ENCODE data around the gene NAPG.
"Not testable (repeated sequence)": the region's sequence is repeated elsewhere in the genome, so short reads cannot be mapped to it uniquely, and the experiment has no call there.

Gene NAPG

DNA sequence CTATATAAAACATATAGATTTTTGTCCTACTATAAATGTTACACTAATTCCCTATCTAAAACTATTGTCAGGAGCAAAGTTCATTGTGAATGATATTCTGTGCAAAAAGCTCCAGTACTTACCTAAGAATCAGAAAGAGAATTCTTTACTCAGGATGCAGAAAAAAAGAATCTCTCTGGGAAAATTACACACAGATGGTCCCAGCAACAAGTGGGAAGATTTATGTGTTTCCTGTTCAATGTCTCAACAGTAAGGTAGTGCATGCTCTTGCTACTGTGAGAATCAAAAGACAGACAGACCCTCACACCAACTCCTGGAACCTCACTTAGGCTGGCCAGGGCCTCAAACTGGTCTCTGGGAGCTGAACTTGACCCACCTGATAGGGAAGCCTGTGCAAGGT lies 11.2 kb upstream of the NAPG start:
- no peak for DNase-seq

DNA sequence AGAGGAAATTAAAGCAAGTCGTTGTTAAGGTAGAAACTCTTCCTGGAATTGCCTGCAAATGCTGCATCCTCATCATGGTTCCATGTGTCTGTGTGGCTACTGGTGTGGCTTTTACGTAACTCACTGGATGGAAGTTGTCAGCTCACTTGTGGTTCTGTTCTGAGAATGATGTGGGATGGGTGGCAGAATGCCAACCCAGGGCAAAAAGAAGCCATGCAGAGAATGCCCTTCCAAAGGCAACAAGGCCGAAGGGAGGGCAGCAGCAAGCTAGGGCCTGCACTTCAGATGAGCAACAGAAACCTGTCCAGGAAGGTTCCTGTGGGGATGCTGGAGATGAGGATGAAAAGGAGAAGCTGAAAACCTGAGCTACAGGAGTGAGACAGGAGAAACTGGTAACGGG lies 10.4 kb upstream of the NAPG start:
- DNase-seq = no peak

DNA sequence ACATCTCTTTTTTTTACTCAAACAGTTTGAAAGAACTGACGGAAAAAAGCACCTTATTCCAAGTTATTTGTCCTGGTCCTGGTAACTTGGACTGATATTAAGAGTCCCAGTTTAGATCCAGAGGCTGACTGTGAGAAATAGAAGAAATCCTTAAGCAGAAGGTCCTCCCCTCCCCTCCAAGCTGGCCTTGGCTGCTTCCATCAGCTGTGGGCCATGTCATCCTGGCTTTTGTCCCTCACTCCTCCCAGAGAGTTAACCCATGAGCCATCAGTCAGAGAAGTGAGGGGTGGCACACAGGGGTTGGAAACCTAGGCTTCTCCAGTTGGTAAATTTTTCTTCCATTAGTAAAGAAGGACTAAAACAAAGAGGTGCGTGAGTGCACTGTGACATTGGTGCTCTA lies 9.7 kb upstream of the NAPG start:
- no peak for DNase-seq

- DNase-seq = no peak
Observed at GRCh38 chr18:10518595-10519255, 7.1 kb upstream of the NAPG start.

- DNase-seq = no peak
Observed at GRCh38 chr18:10519366-10519765, 6.5 kb upstream of the NAPG start.

GRCh38 chr18:10519999-10520935 lies 5.6 kb upstream of the NAPG start:
- peak; percentile 10 to 50 (median 35) for DNase-seq

DNA sequence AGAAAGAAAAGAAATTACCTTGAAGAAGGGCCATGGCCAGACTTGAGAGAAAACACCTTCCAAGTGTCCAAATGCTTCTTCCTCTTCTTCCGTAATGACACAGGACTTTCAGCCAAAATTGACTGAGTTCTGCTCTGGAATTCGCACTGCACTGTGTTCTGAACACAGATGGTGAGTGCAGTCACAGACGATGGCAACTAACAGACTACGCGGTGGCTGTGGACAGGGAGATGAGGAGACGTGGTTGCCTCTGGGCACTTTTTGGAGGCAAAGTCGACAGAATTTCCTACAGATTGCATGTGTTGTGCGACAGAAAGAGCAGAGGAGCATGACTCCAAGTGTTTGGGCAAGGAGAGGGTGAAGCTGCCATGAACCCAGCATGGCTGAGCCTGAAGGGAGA lies 4.3 kb upstream of the NAPG start:
- no peak for DNase-seq

DNA sequence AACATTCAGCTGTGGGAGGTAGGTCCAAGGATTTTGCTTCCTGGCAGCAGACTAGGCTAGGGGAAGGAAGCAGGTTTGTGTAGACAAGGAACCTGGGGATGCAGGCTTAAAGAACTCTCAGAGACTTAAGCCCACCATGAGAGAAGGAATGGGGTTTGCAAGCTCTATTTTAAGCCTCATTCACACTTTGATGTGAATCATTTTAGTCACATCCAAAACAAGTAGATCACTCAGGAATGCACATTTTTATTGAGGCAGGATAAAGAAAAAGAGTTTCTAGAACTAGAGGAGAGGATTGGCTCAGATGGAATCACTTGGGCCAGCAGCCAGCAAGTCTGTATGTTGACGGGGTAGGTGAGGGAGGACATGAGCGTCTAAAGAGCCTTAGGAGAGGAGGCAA lies 3.3 kb upstream of the NAPG start:
- DNase-seq = no peak

DNA sequence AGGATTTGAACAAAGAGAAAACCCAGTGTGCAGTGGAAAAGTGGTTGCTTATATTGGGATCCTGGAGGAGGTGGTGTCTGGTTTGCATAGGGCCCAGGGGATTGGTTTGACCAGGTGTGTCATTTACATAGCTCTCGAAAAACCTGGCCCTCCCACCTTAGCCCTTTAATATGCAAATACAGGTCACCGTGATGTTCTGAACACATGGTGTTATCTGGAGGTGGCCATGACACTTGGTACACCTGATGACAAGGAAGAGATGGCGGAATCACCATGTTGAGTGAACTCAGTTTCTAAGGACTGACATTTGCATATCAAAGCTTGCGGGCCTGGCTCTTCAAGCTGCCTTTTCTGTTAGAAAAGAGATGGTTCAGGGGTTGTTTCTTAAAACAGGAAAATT lies 2.3 kb upstream of the NAPG start:
- no peak for DNase-seq

- DNase-seq = no peak
Observed at GRCh38 chr18:10524507-10525370, 1.1 kb upstream of the NAPG start.

- no peak for DNase-seq
Observed at GRCh38 chr18:10525371-10525691, 496 bp upstream of the NAPG start.

- no peak for DNase-seq
Observed at GRCh38 chr18:10526561-10526949, 728 bp downstream of the NAPG start.

DNA sequence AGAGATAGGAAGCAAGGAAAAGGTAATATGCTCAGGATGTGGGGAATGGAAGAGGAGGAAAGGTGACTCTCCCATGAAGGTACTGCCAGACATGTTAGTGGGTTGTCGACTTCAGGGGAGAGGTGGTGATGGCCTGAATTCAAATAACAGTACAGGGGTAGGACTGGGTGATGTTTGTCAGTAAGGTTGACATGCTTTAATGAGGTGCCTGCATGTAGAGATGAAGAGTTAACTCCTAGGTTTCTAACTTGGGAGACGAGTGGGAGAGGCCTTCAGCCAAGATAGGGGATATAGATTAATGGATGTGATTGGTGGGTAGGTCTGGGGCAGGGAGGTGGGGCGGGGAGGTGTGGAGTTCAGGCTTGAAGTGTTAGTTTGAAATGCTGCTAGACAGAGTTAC lies 2.6 kb downstream of the NAPG start:
- no peak for DNase-seq

- no peak for DNase-seq
Observed at GRCh38 chr18:10530002-10530401, 4.2 kb downstream of the NAPG start.

DNA sequence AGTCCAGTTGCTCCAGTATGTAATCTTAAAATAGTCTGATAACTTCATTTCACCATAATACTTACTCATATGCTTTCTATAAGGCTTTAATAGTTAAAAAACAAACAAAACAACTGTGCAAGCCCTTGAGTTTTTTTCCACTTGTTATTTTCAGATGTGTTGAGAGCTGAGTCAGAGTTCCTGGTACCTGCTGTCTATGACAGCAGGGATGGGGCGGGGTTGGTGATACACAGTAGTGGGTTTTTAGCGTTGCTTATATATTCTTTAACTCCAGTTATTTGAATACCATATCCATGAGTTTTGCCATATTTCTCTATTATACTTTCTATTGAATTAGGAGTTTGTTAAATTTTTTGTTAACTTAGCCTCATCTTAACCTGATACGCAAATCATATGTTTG lies 5.0 kb downstream of the NAPG start:
- no peak for DNase-seq

DNA sequence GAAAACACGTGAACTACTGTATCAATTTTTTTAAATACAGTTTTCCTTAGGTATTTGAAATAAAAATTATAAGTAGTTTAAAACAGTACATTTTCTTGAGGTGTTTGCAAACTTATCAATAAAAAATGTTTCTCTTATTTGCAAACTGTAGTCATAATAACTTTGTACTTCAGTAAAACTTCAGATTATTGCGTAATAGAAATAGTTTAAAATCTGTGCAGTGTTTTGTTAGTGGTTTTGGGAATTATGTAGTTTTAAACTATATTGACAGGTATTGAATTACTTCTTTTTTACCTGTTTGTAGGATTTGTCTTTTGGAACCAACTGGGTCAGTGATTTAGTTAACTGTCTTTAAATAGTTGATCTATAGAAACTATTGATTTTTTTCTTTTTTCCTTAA lies 7.3 kb downstream of the NAPG start:
- no peak for DNase-seq

GRCh38 chr18:10536280-10536679 lies 10.5 kb downstream of the NAPG start:
- DNase-seq = no peak

- DNase-seq = no peak
Observed at GRCh38 chr18:10537765-10538164, 11.9 kb downstream of the NAPG start.

GRCh38 chr18:10539124-10539523 lies 13.3 kb downstream of the NAPG start:
- DNase-seq = not testable (repeated sequence)

DNA sequence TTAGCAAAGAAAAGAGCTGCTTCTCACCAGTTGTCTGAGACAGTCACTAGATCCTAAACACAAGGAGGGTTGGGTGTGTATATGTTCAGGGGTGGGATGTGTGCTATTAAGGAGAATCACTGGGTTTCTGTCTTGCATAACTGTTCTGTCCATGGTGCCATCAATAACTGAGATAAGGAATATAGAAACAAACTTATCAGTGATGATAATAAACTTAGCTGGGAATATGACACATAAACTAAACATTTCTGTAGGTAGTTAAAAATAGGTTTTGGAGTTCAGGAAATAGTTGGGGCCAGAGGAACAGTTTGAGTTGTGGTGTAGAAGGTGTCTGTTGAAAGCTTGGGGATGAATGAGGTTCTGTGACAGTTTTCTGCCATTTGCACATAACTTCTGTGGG lies 17.4 kb downstream of the NAPG start:
- DNase-seq = no peak

DNA sequence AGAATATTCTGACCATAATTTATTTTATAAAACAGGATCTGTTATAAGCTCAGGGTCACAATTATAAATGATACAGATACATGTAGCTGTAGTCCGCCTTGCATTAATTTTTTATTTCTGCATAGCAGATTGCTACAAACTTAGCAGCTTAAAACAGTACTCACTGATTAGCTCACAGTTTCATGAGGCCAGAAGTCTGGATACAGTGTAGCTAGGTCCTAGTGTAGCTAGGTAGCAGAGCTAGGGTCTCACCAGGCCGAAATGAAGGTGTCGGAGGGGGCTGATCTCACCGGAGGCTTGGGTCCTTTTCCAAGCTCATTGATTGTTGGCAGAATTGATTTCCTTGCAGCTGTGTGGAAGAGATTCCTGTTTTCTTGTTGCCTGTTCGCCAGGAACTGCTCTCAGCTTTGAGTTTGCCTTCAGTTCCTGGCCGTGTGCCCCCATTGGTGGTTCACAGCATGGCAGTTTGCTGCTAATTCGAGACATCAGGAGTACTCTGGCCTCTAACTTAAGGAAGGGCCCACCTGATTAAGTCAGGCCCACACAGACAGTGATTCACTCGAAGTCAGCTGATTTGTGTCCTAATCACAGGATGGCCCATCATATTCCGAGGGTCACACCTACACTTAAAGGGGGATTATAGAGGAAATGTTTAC lies 18.4 kb downstream of the NAPG start:
- no peak for DNase-seq

DNA sequence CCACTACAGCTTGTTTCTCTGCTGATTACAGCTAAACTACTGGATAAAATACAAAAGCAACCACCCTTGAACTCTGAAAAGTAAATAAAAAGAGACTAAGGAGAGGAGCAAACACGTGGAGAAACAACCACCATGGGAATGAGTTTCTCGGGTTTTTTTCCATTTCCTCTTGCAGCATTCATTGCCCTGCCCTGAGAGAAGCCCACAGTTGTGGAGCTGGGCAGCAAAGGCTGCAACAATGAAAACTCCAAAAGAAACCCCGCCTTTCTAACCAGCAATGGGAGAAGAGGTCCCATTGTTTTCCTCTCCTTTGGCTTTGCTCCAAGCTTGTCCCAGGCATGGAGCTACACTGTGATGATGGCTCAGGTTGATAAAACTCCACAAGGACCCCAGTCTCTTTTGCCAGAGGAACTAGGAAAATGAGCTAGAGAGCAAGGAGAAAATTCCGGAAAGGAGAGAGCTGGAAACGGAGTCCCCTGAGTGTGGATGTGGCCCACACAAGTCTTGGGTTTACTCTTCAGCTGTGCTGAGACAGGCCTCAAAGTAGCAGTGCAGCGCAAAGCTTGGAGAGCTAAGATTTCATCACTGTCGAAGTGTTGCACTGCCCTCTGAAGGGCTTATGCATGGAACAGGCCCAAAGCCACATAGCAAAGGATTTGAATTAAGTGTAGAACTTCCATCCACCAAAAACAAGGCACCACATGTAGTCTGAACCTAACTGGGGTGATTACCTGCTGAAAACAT lies 20.9 kb downstream of the NAPG start:
- DNase-seq = no peak

All from stimulated activated naive CD4-positive, alpha-beta T cell (primary cell).